ENCODE measurements around the gene EIF3A.

DNA sequence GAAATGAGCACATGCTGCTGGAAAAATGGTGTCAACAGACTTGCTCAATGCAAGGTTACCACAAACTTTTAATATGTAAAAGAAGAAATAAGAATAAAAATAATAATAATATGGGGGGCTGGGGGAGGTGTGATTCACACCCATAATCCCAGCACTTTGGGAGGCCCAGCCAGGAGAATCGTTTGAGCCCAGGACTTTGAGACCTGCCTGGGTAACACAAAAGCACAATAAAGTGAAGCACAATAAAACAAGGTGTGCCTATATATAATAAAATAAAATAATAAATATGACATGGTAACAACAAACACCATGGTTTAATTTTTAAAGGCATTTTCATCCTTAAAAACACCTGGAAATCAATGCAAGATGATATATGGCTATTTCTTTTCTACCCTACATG lies 25.1 kb downstream of the EIF3A start:
- TF ChIP-seq, protein P1, sequence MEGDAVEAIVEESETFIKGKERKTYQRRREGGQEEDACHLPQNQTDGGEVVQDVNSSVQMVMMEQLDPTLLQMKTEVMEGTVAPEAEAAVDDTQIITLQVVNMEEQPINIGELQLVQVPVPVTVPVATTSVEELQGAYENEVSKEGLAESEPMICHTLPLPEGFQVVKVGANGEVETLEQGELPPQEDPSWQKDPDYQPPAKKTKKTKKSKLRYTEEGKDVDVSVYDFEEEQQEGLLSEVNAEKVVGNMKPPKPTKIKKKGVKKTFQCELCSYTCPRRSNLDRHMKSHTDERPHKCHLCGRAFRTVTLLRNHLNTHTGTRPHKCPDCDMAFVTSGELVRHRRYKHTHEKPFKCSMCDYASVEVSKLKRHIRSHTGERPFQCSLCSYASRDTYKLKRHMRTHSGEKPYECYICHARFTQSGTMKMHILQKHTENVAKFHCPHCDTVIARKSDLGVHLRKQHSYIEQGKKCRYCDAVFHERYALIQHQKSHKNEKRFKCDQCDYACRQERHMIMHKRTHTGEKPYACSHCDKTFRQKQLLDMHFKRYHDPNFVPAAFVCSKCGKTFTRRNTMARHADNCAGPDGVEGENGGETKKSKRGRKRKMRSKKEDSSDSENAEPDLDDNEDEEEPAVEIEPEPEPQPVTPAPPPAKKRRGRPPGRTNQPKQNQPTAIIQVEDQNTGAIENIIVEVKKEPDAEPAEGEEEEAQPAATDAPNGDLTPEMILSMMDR (IDR thresholded peaks at IDR 0.05): no peak
- no peak for TF ChIP-seq POLR2A (IDR thresholded peaks at IDR 0.05)

Measured in tibial nerve (tissue), 3 donors.